GM12892 (cell line): ENCODE measurements around the gene ENTPD2.

Experiments
- POLR2A ChIP-seq: IDR thresholded peaks from 2 replicates; pipeline ENCODE4 v1.6.1; 2011; ENCODE audit warnings: low read depth, low read length, control low read depth
- POLR2AphosphoS5 ChIP-seq: IDR thresholded peaks from 2 replicates; pipeline ENCODE4 v1.6.1; 2011; ENCODE audit warnings: low read depth, low read length, control low read depth
- TAF1 ChIP-seq: IDR thresholded peaks from 2 replicates; pipeline ENCODE4 v1.6.1; 2011; ENCODE audit warnings: low read depth, mild to moderate bottlenecking, control low read depth, low read length, borderline replicate concordance

- TF ChIP-seq POLR2A (no peak), POLR2AphosphoS5 (no peak), TAF1 (no peak)
These were observed 29.0 kb upstream of the ENTPD2 start for GRCh38 chr9:137082925-137083290.
